CD1c-positive myeloid dendritic cell (primary cell): ENCODE data around the gene RASL10B.

Experiments used
- DNase-seq: peaks from one replicate; pipeline ENCODE4 v3.0.0-alpha.2; 2016; ENCODE audit errors: extremely low spot score

RASL10B gene

DNA sequence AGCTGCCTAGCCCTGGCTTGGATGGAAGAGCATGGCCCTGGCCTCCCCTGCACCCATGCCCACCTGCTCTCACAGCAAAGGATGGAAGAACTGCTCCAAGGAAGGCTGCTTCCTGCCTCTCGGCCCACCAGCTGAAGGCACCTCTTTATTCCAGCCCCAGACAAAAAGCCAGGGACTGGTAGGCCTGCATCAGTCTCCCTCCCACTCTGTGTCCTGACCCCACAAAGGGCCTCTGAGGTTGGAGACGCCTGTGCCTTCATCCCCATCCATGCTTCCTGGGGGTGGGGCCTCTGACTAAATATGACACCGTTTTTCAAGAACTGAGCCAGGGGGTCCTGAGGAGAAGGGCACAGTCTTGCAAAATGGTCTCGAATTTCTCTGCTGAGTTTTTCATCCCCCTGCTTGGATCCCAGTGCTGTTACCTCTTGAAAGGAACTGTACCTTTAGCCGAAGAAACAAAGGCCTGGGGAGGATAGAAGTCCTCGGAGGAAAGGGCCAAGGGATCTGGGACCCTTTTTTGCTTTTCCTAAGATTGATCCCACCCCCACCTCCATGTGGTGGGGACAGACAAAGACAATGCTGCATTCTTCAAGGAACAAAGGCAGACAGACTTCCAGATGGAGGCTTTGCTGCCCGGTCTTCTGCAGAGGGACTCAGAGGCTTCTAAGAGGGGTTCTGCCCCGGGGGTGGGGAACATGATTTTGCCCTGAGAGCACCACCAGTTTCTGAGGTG, 34.5 kb downstream of the RASL10B start:
- no peak for DNase-seq

DNA sequence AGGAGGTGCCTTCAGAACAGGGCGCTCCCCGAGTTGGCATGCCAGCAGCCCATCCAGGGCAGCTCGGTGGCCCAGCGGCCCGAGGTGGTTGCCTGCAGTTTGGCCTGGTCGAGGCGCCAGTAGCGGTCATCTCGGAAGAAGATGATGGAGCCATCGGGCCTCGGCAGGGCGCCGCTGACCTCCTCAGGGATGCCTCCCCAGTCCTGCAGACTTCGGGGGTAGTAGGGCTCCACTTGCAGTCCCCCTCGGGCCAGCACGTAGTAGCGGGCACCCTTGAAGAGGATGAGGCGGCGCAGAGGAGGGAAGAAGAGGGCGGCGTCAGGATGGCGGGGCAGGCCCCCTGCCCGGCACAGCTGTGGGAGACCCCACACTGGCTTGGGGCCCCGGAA, 35.0 kb downstream of the RASL10B start:
- DNase-seq = no peak

DNA sequence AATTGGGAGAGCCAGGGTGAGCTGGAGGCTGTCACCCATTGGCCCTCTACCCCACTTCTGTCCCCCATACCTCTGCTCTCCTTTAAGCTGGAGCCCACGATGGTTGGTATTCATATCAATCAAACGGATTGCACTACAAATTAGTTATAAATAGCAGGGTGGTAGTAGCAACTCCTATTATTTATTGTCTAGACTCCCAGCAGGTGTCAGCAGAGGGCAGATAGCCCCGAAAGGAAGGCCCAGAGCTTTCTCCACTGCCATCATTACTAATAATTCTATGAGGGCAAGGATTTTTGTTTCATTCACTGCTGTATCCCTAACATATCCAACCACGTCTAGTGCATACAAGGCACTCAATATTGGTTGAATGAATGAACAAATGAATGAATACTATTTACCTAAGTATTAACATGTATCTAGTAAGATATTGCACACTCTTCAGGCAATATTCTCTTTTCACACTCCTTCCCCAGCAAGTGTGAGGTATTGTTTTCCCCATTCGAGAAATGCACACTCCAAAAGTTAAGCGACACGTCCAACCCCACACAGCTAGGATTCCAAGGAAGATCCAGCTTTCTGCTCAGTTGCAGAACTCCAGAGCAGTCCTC, 35.6 kb downstream of the RASL10B start:
- peak; percentile 27 for DNase-seq

DNA sequence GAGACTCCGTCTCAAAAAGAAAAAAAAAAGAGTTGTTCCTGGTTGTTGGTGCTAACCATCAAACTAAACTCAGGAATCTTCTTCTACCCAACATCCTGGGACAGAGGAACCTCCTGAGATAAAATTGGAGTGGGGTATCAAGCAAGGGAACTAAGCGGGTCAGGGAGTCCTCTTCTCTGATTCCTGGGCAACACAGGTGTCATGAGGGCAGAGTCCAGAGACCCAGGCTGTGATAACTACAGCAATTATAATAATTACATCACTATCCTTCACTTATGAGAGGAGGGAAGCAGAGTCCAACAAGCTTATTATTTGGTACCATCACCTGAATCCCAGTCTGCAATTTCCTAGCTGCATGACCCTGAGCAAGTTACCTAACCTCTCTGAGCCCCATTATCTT, 37.4 kb downstream of the RASL10B start:
- no peak for DNase-seq

DNA sequence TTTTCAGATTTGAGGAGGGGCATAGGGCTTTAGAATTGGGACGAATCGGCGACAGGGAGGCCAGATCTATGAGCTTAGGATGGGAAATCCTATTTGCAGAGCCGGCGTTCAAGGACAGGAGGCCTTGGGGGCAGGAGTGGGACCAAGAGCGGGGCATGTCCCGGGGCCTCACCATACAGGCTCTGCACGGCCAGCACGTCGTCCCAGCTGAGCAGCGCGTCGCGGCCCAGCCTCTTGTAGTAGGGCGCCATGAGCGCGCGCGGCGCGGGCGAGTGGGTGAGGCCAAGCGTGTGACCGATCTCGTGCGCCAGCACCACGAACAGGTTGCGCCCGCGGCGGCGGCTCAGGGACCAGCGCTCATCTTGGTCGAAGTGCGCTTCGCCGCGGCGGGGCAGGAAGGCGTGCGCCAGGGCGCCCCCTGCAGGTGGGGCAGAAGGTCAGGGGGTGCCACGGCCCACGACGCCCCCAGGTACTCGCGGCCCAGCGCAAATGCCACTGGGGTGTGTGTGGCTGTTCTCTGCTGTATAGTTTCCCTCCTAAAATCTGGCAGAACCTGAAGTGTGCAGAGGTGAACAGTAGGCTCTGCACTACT, 38.6 kb downstream of the RASL10B start:
- DNase-seq = no peak

DNA sequence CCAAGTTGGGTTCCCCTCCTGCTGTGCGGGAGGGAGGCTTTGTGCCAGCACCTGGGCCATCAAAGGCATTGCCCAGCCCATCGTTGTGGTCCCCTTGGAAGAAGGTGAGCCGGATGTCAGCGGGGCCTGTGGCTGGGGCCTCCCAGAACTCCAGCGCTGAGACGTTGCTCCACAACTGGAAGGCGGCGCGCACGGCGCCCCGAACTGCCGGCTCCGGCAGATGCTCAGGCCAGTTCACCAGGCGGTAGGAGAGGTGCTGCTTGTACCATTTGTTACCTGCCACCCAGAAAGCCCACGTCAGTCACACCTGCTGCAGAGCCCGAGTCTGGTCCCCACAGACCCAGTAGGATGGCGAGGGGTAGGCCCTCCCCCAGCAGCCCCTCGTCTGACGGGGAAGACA, 41.7 kb downstream of the RASL10B start:
- no peak for DNase-seq

DNA sequence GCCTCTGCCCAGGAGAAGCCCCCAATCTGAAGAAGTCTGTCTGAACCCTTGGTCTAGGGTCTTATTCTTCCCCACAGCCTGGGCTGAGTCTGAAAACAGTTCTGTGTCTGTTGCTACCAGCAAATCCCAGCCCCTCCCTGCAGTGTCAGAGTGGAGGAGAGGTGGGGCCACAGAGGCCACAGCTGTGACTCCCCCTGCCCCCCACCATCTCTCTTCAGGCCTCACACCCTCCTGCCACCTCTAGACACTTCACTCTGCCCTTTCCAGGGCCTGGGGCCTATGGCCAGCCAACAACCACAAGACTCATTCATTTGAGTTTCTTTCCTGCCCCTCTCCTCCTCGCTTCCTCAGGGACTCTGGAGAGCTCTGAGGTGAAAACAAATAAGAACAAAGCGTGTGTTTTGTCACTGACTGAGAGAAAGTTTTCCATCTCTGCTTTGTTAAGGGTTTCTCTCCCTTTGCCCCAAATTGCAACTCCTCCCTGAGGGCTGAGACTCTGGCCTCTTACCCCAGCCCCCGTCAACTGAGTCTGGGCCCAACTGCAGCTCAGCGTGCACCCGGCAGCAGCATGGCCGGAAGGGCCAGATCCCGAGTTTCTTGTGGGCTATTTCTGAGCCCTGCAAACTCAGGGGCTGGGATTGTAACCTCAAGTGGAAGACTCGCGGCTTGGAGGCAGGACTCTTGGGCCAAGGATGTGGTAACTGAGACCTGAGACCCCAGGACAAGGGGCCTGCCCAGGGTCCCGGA, 42.4 kb downstream of the RASL10B start:
- DNase-seq = no peak

DNA sequence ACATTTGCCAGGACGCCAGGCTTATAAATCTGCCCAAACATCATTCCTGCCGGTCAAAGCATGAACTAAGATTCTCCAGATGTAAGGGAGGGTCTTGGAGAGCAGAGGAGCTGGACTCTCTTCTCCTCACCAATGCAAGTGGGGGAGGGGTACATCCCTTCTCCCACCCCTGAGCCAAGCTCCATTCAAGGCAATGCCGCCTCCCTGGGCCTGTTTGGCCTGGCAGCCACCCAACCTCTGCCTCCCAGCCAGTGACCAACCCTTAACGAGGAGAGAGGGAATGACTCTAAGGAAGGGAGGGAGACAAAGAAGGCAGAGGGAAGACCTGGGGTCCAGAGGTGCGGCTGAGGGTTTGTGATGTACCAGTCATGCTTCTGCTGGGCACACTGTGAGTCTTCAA, 43.1 kb downstream of the RASL10B start:
- no peak for DNase-seq

DNA sequence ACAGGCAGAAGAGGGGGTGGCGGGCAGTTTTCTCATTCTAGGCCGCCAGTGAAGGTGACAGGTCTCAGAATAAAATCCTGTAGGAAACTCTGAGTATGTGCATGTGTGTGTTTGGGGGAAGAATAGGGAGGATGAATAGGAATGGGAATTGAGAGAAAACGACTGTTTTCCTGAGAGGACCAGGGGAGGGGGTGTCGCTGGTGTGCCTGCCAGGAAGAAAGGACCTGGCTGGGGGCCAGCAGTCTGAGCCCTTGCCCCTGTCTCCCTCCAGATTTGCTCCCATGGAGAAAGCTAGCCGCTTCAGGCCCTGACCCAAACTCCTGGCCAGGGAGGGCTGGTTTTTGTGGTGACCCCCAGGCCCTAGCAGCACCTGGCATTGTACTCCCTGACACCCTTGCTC, 43.6 kb downstream of the RASL10B start:
- DNase-seq = no peak

DNA sequence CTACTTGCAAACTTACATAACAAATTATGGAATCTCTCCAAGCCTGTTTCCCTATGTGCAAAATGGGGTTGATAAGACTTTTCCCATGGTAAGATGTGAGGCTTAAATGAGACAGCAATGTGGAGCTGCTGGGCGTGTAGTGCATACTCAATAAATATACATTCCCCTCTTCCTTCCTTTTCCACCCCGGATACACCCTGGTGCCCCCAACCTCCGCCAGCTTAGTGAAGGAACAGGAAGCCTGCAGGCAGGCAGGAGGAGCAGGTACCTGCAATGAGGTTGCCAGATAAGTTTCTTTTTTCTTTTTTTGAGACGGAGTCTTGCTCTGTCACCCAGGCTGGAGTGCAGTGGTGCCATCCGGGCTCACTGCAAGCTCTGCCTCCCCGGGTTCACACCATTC, 44.1 kb downstream of the RASL10B start:
- no peak for DNase-seq

DNA sequence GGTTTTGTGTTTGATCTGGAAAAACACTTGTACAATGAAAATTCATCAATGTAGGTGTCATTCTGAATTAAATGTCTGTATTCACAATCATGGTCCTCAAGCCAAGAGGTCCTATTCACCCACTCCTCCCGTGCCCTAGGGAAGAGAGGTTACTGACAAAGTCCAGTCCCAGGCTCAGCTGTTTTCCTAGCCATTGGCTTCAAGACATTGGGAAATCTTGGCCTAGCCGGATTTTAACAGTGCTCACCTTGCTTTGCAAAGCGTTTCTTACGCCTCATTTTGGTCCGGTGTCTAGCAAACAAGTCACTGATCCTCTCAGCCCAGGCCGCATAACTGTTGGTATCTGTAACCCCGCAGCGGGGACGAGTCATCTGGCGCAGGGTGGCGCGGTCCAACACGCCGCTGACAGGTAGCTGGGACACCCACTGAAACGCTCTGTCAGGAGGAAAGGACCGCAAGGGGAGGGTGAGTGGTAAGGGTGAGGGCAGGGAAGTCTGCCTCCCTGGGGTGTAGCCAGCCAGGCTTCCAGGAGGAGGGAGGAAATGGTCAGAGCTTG, 47.3 kb downstream of the RASL10B start:
- DNase-seq = no peak

DNA sequence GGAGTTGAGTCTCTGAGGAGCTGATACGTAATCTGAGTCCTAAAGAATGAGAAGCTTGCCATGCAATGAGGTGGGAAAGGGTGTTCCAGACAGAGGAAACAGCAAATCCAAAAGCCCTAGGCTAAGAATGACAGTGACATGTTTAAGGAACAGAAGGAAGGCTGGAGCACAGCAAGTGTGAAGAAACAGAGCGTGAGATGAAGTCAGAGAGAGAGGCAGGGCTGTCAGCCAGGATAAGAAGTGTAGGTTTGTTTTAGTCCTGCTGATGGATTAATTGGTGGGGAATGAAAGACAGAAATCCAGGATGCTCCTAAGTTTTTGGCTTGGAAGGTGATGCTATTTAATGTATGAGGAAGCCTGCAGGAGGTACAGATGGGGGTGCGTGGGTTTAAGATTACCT, 49.5 kb downstream of the RASL10B start:
- no peak for DNase-seq

DNA sequence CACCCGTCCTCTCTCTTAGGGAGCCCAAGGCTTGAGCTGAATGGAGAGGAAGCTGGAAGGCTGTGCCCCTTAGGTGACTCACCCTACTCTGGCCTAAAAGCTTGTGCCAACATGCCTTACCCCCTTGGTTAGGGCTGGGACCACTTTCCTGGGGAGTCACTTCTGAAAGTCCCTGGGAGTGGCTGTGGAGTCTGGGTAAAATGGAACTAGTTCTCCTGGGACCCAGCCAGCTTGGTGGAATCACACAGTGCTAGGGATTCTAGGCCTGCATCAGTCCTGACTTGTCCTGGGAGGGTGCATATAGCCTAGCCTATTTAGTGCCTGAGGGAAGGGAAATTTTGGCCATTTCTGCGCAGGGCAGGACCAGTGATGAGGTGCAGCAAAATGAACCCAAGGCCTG, 53.5 kb downstream of the RASL10B start:
- no peak for DNase-seq

DNA sequence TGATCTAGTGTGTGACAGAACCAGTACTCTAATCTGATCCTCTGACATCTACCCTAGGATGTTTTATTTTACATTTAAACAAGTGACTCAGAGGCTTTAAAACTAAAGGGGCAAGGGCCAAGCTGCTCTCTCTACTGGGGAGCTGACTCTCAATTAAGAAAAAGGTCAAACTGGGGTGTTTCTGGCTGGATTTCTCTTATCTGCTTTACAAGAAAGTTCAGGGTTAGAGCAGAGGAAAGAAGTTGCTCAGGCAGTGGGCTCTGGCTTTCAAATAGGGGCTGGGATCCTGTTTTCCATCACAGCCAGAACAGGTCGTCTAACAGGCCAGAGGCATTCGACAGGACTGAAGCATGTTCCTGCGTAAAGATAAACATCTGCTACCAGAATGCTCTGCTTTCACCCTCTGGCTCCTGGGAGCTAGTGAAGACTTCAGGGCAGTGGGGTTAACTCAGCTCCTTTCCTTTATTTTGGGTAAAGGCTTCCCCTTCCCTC, 55.5 kb downstream of the RASL10B start:
- DNase-seq = no peak

DNA sequence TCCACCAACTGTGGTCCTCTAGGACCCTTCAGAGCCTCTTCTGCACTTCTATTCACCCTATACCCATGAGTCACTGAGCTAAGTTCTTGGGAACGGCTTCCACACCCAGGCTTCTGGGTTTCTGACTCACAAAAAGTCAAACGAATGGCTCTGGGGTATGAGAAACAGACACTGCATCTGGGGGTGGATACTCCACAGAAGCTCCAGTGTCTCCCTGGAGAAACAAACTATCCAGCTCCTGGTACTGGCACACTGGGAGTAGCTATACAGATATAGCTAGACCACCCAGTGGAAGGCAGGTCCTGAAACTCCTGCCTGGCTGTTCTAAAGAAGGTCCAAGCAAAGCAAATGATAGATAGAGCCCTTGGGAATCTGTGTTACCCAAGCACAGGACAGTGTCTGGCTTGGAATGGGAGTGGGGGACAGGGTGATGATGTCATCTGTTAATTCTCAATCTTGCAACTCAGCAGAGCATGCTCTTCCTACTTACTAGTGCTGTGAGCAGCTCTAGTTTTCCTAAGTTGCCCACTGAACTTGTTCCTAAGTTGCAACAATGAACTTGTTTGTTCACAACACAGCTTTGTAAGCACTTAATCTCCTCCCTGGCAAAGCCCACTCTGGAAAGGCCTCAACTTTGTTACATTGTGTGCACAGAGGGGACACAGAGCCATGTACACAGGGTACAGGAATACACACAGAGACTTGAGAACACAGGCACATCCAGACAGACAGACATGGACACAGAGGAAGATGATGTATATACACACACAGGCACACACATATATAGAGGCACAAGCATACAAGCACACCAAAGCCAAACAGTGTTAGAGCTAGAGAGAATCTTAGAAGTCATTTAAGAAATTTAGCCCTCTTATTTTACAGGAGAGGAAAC, 57.3 kb downstream of the RASL10B start:
- DNase-seq = no peak

DNA sequence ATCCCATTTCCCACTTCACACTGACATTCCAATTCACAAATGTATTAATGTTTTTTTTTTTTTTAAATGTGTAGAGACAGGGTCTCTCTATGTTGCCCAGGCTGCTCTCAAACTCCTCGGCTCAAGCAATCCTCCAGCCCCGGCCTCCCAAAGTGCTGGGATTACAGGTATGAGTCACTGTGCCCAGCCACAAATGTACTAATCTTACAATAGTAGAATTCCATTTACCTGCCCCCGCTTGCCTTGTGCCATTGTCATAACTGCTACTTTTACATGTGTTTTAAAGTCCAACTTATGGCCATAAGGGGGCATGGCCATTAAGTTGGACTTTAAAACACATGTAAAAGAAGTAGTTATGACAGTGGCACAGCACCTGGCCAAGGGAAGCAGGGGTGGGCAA, 59.4 kb downstream of the RASL10B start:
- no peak for DNase-seq

DNA sequence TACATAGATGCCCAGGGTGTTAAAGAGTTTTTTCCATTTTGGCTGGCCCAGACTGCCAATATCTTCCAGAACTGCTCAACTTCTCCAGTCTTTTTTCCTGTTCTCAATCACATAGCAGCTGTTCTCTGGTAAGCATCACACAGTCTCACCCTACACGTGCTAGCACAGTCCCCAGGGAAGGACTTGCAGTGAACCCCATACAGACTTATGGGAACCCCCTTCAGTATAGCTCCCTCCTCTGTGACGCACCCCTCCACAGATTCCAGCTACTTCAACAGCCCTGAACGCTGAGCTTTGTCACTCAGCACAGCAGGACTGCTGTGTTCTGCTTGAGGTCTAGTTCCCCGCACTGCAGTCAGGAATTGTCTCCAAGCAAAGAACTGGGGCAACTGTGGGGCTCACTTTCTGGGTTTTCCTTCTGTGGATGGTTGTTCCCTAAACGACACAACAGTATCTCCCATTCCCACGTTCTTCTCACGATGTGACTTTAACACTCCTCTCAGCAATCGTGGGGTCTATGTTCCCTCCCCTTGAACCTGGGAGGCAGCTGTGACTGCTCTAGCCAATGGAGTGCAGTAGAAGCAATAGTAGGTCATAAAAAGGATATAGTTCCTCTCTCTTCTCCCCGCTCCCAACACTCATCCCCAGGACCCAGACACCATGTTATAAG, 60.4 kb downstream of the RASL10B start:
- DNase-seq = no peak
